Right ventricle myocardium inferior (tissue), 1 donor: ENCODE measurements around the gene MFRP. TPM values are rescaled to one million over a fixed set of nuclear protein-coding genes. Genes with fewer than 3 reads are reported as not detected.
A peak's percentile ranks its signal among the peaks of the same experiment; 100 is the strongest.
"Not testable (repeated sequence)": the region's sequence is repeated elsewhere in the genome, so short reads cannot be mapped to it uniquely, and the experiment has no call there.

ENCODE experiments used
- ATAC-seq: fragments of 200-7000 bp; cut with Tn5 transposase; one replicate; pipeline ENCODE4 v1.9.1; 2020; ENCODE audit warnings: mild to moderate bottlenecking, moderate library complexity
- DNase-seq: peaks from one replicate; pipeline ENCODE4 v3.0.0; 2021; ENCODE audit errors: missing footprints
- intact Hi-C: fragments of 100-400 bp; cut with DNase I; formaldehyde crosslinking; loops from one replicate; pipeline ENCODE4 v1.11.0; 2022
- long read RNA-seq: library from polyadenylated mRNA; unstranded; transcript quantifications from one replicate; pipeline ENCODE4 v2.0.0, GENCODE V29; 2021
- total RNA-seq: library from RNA; stranded (reverse); fragmentation: NEBNext Ultra II Directional; extraction: Animal tissue kit (Norgen Biotek cat#: 25700); gene quantifications from one replicate; pipeline ENCODE4 v1.2.1, GENCODE V29; 2021
- donor health status: DM: no; HTN: yes; CAD: no; lungs with severe emphysema.

MFRP gene
- total RNA-seq: not detected
- long read RNA-seq, partial matches to known transcripts: 0 of 1 reads
- long read RNA-seq, other reads (novel, unspliced or antisense): 1 of 1 reads

GRCh38 chr11:119346605-119347004 lies at the start of gene MFRP:
TSS of gene MFRP (minus strand) at chr11:119346705. CDS start at chr11:119346513, 192 bp downstream.
- ATAC-seq: no peak
- intact Hi-C loops: no loop called here
- DNase-seq: no peak

GRCh38 chr11:119391275-119391674 lies 44.8 kb upstream of the MFRP start:
- DNase-seq (no peak), ATAC-seq (no peak)
- intact Hi-C loops: no loop called here

GRCh38 chr11:119389611-119390254 lies 43.2 kb upstream of the MFRP start:
- intact Hi-C loops: loop anchor here (10.0 kb wide), 1 partner anchor 85 kb away; no protein-coding TSS in a partner anchor
- ATAC-seq: no peak
- DNase-seq: no peak

GRCh38 chr11:119388103-119388502 lies 41.6 kb upstream of the MFRP start:
- intact Hi-C loops: loop anchor here (10.0 kb wide), 1 partner anchor 87 kb away; no protein-coding TSS in a partner anchor
- ATAC-seq (no peak), DNase-seq (no peak)

- no peak for DNase-seq
- intact Hi-C loops: loop anchor here (10.0 kb wide), 1 partner anchor 90 kb away; no protein-coding TSS in a partner anchor
- no peak for ATAC-seq
Observed at GRCh38 chr11:119384332-119384731, 37.8 kb upstream of the MFRP start.

GRCh38 chr11:119382513-119382912 lies 36.0 kb upstream of the MFRP start:
- DNase-seq, ATAC-seq: not testable (repeated sequence)
- intact Hi-C loops: loop anchor here (10.0 kb wide), 1 partner anchor 92 kb away; no protein-coding TSS in a partner anchor

- ATAC-seq: no peak
- no peak for DNase-seq
- intact Hi-C loops: loop anchor here (10.0 kb wide), 1 partner anchor 93 kb away; no protein-coding TSS in a partner anchor
Observed at GRCh38 chr11:119382101-119382500, 35.6 kb upstream of the MFRP start.

- intact Hi-C loops: loop anchor here (10.0 kb wide), 1 partner anchor 93 kb away; no protein-coding TSS in a partner anchor
- ATAC-seq (peak; percentile 95), DNase-seq (peak; percentile 97)
Observed at GRCh38 chr11:119381181-119381988, 34.9 kb upstream of the MFRP start, which contains the start of gene USP2. TSS of gene USP2 (minus strand) at chr11:119381690. CDS start at chr11:119373480, 8,210 bp downstream.

- intact Hi-C loops: loop anchor here (10.0 kb wide), 1 partner anchor 94 kb away; no protein-coding TSS in a partner anchor
- ATAC-seq (no peak), DNase-seq (peak; percentile 63)
Observed at GRCh38 chr11:119380827-119381180, 34.3 kb upstream of the MFRP start.

- ATAC-seq: no peak
- intact Hi-C loops: loop anchor here (10.0 kb wide), 1 partner anchor 95 kb away; no protein-coding TSS in a partner anchor
- DNase-seq: no peak
Observed at GRCh38 chr11:119380160-119380826, 33.8 kb upstream of the MFRP start.

- ATAC-seq (peak; percentile 9), DNase-seq (no peak)
- intact Hi-C loops: no loop called here
Observed at GRCh38 chr11:119378851-119379465, 32.5 kb upstream of the MFRP start.

- intact Hi-C loops: no loop called here
- no peak for DNase-seq
- no peak for ATAC-seq
Observed at GRCh38 chr11:119377961-119378667, 31.6 kb upstream of the MFRP start.

GRCh38 chr11:119377112-119377901 lies 30.8 kb upstream of the MFRP start:
- intact Hi-C loops: no loop called here
- no peak for DNase-seq
- ATAC-seq: no peak

GRCh38 chr11:119376197-119376847 lies 29.8 kb upstream of the MFRP start:
- intact Hi-C loops: no loop called here
- DNase-seq: peak; percentile 78
- ATAC-seq: peak; percentile 14

GRCh38 chr11:119375337-119376196 lies 29.1 kb upstream of the MFRP start:
- ATAC-seq (peak; percentile 66), DNase-seq (peak; percentile 84)
- intact Hi-C loops: loop anchor here (2.0 kb wide), 1 partner anchor 35 kb away; the partner anchor contains the start of gene C1QTNF5
